Measurements from ENCODE around the gene ARL4C.
A peak's percentile ranks its signal among the peaks of the same experiment; 100 is the strongest.

ARL4C gene

GRCh38 chr2:234490271-234491091, 6.4 kb downstream of the ARL4C start:
- no peaks in the 10 kb centered on the region for H3K27me3 ChIP-seq (replicated peaks; ENCODE audit: insufficient read depth, low read length)
- peak overlapping the region; percentile 24 for H3K4me3 ChIP-seq (ENCODE audit: low read length)
- no peak for TF ChIP-seq CTCF (IDR thresholded peaks at IDR 0.05; ENCODE audit: low read length)
- no peak for TF ChIP-seq EZH2 (optimal IDR thresholded peaks at IDR 0.05; ENCODE audit: low read depth, low read length)
- TF ChIP-seq EZH2phosphoT487 (IDR thresholded peaks at IDR 0.05; ENCODE audit: low read length) = no peak
- no peaks in the 10 kb centered on the region for H4K20me1 ChIP-seq (ENCODE audit: insufficient read depth, low read length)
- peak overlapping the region; percentile 25; the same call in 1 of the 2 replicates for H2AFZ ChIP-seq (ENCODE audit: low read length)
- no peaks in the 10 kb centered on the region for H3K9me3 ChIP-seq (replicated peaks; ENCODE audit: insufficient read depth, low read length)
- H3K27ac ChIP-seq (ENCODE audit: low read length) = peak overlapping the region; percentile 91
- no peaks in the 10 kb centered on the region for H3K36me3 ChIP-seq (replicated peaks; ENCODE audit: insufficient read depth, low read length)
- H3K4me1 ChIP-seq (ENCODE audit: low read length) = peaks cover 52% of the 10 kb centered on the region
- peak; percentile 27 for DNase-seq
- H3K79me2 ChIP-seq (ENCODE audit: low read length) = peaks cover 38% of the 10 kb centered on the region
- H3F3A ChIP-seq (ENCODE audit: insufficient read depth, low read length) = peaks cover 47% of the 10 kb centered on the region
- H3K4me2 ChIP-seq (ENCODE audit: low read depth, low read length) = peak overlapping the region; percentile 93
- H3K9ac ChIP-seq (ENCODE audit: low read length) = peak overlapping the region; percentile 57; the same call in 1 of the 2 replicates
- H3K9me2 ChIP-seq (replicated peaks; ENCODE audit: insufficient read depth, low read length) = no peaks in the 10 kb centered on the region

- H3K79me2 ChIP-seq (ENCODE audit: low read length) = peaks cover 23% of the 10 kb centered on the region
- no peaks in the 10 kb centered on the region for H3K9me3 ChIP-seq (replicated peaks; ENCODE audit: insufficient read depth, low read length)
- peak overlapping the region; percentile 22; the same call in 1 of the 2 replicates for H2AFZ ChIP-seq (ENCODE audit: low read length)
- peak overlapping the region; percentile 91 for H3K27ac ChIP-seq (ENCODE audit: low read length)
- H3K4me2 ChIP-seq (ENCODE audit: low read depth, low read length) = peak overlapping the region; percentile 93
- no peak for TF ChIP-seq EZH2 (optimal IDR thresholded peaks at IDR 0.05; ENCODE audit: low read depth, low read length)
- no peak for TF ChIP-seq EZH2phosphoT487 (IDR thresholded peaks at IDR 0.05; ENCODE audit: low read length)
- TF ChIP-seq CTCF (IDR thresholded peaks at IDR 0.05; ENCODE audit: low read length) = no peak
- no peaks in the 10 kb centered on the region for H3K9me2 ChIP-seq (replicated peaks; ENCODE audit: insufficient read depth, low read length)
- no peaks in the 10 kb centered on the region for H4K20me1 ChIP-seq (ENCODE audit: insufficient read depth, low read length)
- peaks cover 55% of the 10 kb centered on the region for H3K4me1 ChIP-seq (ENCODE audit: low read length)
- no peaks in the 10 kb centered on the region for H3K27me3 ChIP-seq (replicated peaks; ENCODE audit: insufficient read depth, low read length)
- DNase-seq = peak; percentile 79
- no peaks in the 10 kb centered on the region for H3K36me3 ChIP-seq (replicated peaks; ENCODE audit: insufficient read depth, low read length)
- peaks cover 53% of the 10 kb centered on the region for H3F3A ChIP-seq (ENCODE audit: insufficient read depth, low read length)
- peak overlapping the region; percentile 47 for H3K4me3 ChIP-seq (ENCODE audit: low read length)
- H3K9ac ChIP-seq (ENCODE audit: low read length) = peak overlapping the region; percentile 57
Measured at GRCh38 chr2:234488913-234489451, 7.9 kb downstream of the ARL4C start.

GRCh38 chr2:234488486-234488885, 8.4 kb downstream of the ARL4C start:
- Histone ChIP-seq H3K27me3 (replicated peaks; ENCODE audit: insufficient read depth, low read length) (no peaks in the 10 kb centered on the region), H3K27ac (ENCODE audit: low read length) (peak overlapping the region; percentile 91), H3F3A (ENCODE audit: insufficient read depth, low read length) (peaks cover 58% of the 10 kb centered on the region), H3K36me3 (replicated peaks; ENCODE audit: insufficient read depth, low read length) (no peaks in the 10 kb centered on the region), H3K4me2 (ENCODE audit: low read depth, low read length) (peak overlapping the region; percentile 93), H3K9me3 (replicated peaks; ENCODE audit: insufficient read depth, low read length) (no peaks in the 10 kb centered on the region), H2AFZ (ENCODE audit: low read length) (peak overlapping the region; percentile 22; the same call in 1 of the 2 replicates), H3K4me3 (ENCODE audit: low read length) (peak overlapping the region; percentile 47), H3K4me1 (ENCODE audit: low read length) (peaks cover 56% of the 10 kb centered on the region), H3K79me2 (ENCODE audit: low read length) (peaks cover 18% of the 10 kb centered on the region), H3K9me2 (replicated peaks; ENCODE audit: insufficient read depth, low read length) (no peaks in the 10 kb centered on the region), H3K9ac (ENCODE audit: low read length) (peak overlapping the region; percentile 57), H4K20me1 (ENCODE audit: insufficient read depth, low read length) (no peaks in the 10 kb centered on the region)
- TF ChIP-seq EZH2phosphoT487 (IDR thresholded peaks at IDR 0.05; ENCODE audit: low read length) (no peak), CTCF (IDR thresholded peaks at IDR 0.05; ENCODE audit: low read length) (no peak), EZH2 (optimal IDR thresholded peaks at IDR 0.05; ENCODE audit: low read depth, low read length) (no peak)
- no peak for DNase-seq
